ENCODE measurements around the gene HRH3.

Gene HRH3

DNA sequence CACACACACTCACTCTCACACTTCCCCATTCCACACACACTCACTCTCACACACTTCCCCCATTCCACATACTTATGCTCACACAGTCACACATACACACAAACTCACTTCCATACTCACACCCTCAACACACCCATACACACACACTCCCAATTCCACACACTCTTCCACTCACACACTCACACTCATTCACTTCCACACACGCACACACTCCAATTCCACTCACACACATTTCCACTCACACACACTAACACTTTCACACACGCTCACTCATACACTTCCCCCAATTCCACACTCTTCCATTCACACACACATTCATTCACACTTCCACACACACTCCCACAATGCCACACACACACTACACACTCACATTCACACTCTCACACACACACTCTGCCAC, 10.2 kb upstream of the HRH3 start (continued):
- TF ChIP-seq, protein P1, sequence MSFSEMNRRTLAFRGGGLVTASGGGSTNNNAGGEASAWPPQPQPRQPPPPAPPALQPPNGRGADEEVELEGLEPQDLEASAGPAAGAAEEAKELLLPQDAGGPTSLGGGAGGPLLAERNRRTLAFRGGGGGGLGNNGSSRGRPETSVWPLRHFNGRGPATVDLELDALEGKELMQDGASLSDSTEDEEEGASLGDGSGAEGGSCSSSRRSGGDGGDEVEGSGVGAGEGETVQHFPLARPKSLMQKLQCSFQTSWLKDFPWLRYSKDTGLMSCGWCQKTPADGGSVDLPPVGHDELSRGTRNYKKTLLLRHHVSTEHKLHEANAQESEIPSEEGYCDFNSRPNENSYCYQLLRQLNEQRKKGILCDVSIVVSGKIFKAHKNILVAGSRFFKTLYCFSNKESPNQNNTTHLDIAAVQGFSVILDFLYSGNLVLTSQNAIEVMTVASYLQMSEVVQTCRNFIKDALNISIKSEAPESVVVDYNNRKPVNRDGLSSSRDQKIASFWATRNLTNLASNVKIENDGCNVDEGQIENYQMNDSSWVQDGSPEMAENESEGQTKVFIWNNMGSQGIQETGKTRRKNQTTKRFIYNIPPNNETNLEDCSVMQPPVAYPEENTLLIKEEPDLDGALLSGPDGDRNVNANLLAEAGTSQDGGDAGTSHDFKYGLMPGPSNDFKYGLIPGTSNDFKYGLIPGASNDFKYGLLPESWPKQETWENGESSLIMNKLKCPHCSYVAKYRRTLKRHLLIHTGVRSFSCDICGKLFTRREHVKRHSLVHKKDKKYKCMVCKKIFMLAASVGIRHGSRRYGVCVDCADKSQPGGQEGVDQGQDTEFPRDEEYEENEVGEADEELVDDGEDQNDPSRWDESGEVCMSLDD (tag by site-specific recombination; IDR thresholded peaks at IDR 0.05): 0 out of 2 replicates have a peak, but pooled peaks have one; percentile 17
- TF ChIP-seq ZSCAN16 (tag by site-specific recombination; IDR thresholded peaks at IDR 0.05) (no peak), ZNF677 (tag by site-specific recombination; IDR thresholded peaks at IDR 0.05) (no peak), ZSCAN4 (tag by site-specific recombination; IDR thresholded peaks at IDR 0.05) (peak; percentile 68; the same call in 1 of the 2 replicates), ZBTB48 (tag by site-specific recombination; IDR thresholded peaks at IDR 0.05) (no peak), ZNF394 (tag by site-specific recombination; IDR thresholded peaks at IDR 0.05; ENCODE audit: borderline replicate concordance) (no peak), ZNF621 (tag by site-specific recombination; IDR thresholded peaks at IDR 0.05) (0 out of 2 replicates have a peak, but pooled peaks have one; percentile 24), PRDM1 (tag by site-specific recombination; IDR thresholded peaks at IDR 0.05) (peak; percentile 91), ZNF302 (tag by site-specific recombination; IDR thresholded peaks at IDR 0.05; ENCODE audit: low read depth) (no peak)
- TF ChIP-seq, protein P2, sequence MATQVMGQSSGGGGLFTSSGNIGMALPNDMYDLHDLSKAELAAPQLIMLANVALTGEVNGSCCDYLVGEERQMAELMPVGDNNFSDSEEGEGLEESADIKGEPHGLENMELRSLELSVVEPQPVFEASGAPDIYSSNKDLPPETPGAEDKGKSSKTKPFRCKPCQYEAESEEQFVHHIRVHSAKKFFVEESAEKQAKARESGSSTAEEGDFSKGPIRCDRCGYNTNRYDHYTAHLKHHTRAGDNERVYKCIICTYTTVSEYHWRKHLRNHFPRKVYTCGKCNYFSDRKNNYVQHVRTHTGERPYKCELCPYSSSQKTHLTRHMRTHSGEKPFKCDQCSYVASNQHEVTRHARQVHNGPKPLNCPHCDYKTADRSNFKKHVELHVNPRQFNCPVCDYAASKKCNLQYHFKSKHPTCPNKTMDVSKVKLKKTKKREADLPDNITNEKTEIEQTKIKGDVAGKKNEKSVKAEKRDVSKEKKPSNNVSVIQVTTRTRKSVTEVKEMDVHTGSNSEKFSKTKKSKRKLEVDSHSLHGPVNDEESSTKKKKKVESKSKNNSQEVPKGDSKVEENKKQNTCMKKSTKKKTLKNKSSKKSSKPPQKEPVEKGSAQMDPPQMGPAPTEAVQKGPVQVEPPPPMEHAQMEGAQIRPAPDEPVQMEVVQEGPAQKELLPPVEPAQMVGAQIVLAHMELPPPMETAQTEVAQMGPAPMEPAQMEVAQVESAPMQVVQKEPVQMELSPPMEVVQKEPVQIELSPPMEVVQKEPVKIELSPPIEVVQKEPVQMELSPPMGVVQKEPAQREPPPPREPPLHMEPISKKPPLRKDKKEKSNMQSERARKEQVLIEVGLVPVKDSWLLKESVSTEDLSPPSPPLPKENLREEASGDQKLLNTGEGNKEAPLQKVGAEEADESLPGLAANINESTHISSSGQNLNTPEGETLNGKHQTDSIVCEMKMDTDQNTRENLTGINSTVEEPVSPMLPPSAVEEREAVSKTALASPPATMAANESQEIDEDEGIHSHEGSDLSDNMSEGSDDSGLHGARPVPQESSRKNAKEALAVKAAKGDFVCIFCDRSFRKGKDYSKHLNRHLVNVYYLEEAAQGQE (tag by site-specific recombination; IDR thresholded peaks at IDR 0.05): no peak

DNA sequence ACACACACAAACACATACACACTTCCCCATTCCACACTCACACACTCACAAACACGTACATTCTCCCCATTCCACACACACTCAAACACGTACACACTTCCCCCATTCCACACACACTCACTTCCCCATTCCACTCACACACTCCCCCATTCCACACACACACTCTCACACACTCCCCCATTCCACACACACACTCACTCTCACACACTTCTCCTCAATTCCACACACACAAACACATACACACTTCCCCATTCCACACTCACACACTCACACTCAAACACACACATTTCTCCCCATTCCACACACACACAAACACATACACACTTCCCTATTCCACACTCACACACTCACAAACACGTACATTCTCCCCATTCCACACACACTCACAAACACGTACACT, 9.6 kb upstream of the HRH3 start:
- POLR2A ChIA-PET: no interaction called here
- H3K9me3 ChIP-seq (ENCODE audit: control insufficient read depth, insufficient read depth, low read depth, low read length): no peaks in the 10 kb centered on the region
- no peaks in the 10 kb centered on the region for H3K4me1 ChIP-seq (ENCODE audit: control insufficient read depth, insufficient read depth, low read length)
- H3K36me3 ChIP-seq (ENCODE audit: control insufficient read depth in 2 of 2, insufficient read depth in 1 of 2, low read length in 2 of 2): no peaks in the 10 kb centered on the region
- no peak overlapping the region for H3K4me3 ChIP-seq (ENCODE audit: low read depth, low read length)
- TF ChIP-seq ZNF704 (tag by site-specific recombination; IDR thresholded peaks at IDR 0.05): 0 out of 2 replicates have a peak, but pooled peaks have one; percentile 17
- TF ChIP-seq ZNF184 (tag by site-specific recombination; IDR thresholded peaks at IDR 0.05): no peak
- TF ChIP-seq ZIC2 (tag by site-specific recombination; IDR thresholded peaks at IDR 0.05): 0 out of 2 replicates have a peak, but pooled peaks have one; percentile 3
- CTCF ChIA-PET: no interaction called here
- H3K27ac ChIP-seq (ENCODE audit: extremely low read depth, low read depth, low read length): no peak overlapping the region

DNA sequence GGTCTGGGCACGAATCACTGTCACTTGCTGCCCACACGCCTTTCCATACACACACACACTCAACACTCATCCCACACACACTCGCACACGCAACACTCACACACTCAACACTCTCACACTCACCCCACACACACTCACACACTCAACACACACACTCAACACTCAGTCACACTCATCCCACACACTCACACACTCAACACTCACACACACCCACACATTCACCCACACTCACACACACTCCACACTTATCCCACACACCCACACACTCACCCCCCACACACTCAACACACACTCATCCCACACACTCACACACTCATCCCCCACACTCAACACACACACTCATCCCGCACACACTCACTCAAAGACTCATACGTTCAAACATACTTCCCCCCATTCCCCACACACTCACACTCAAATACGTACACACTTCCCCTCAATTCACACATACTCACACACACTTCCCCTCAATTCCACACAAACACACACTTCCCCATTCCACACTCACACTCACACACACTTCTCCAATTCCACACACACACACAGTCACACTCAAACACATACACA, 9.0 kb upstream of the HRH3 start:
- ChIA-PET POLR2A (no interaction called here), CTCF (no interaction called here)
- Histone ChIP-seq H3K4me1 (ENCODE audit: control insufficient read depth, insufficient read depth, low read length) (no peaks in the 10 kb centered on the region), H3K4me3 (ENCODE audit: low read depth, low read length) (no peak overlapping the region), H3K36me3 (ENCODE audit: control insufficient read depth in 2 of 2, insufficient read depth in 1 of 2, low read length in 2 of 2) (no peaks in the 10 kb centered on the region), H3K9me3 (ENCODE audit: control insufficient read depth, insufficient read depth, low read depth, low read length) (no peaks in the 10 kb centered on the region), H3K27ac (ENCODE audit: extremely low read depth, low read depth, low read length) (no peak overlapping the region)
- TF ChIP-seq ZNF776 (tag by site-specific recombination; IDR thresholded peaks at IDR 0.05; ENCODE audit: borderline replicate concordance) (no peak), ZNF521 (tag by site-specific recombination; IDR thresholded peaks at IDR 0.05) (no peak), BCL6B (tag by site-specific recombination; IDR thresholded peaks at IDR 0.05) (no peak), GFI1B (tag by site-specific recombination; IDR thresholded peaks at IDR 0.05) (no peak), ZNF792 (tag by site-specific recombination; IDR thresholded peaks at IDR 0.05) (no peak), ZXDB (tag by site-specific recombination; IDR thresholded peaks at IDR 0.05) (no peak), ZNF274 (IDR thresholded peaks at IDR 0.05; ENCODE audit: low read length) (no peak), ZNF274 (tag by site-specific recombination; IDR thresholded peaks at IDR 0.05; ENCODE audit: borderline replicate concordance) (no peak), ZNF133 (tag by site-specific recombination; IDR thresholded peaks at IDR 0.05) (no peak), HOXD13 (CRISPR knock-in tag; IDR thresholded peaks at IDR 0.05; ENCODE audit: borderline replicate concordance) (no peak), ZNF335 (tag by site-specific recombination; conservative IDR thresholded peaks at IDR 0.05) (no peak)

Data from HEK293 (cell line).